Psoas muscle (tissue), 8 donors: Measurements from ENCODE around the gene NR5A1. TPM values are rescaled to one million over a fixed set of nuclear protein-coding genes. Genes with fewer than 3 reads are reported as not detected.

ENCODE experiments used
- ATAC-seq, 4 donors: fragments of 200-7000 bp; cut with Tn5 transposase; one replicate each; pipeline ENCODE4 v1.9.1; 2020; ENCODE audit warnings: moderate library complexity in 3 of 4, mild to moderate bottlenecking in 2 of 4
- DNase-seq, 2 donors: peaks; one replicate each; pipeline ENCODE4 v3.0.0-alpha.2; 2020
- H3K27ac ChIP-seq: fragments of 200-600 bp; one replicate; pipeline ENCODE4 v1.8.0; 2022
- H3K27me3 ChIP-seq, 3 donors: fragments of 200-600 bp in 1 of 3; one replicate each; pipeline versions ENCODE4 v1.6.1 to v1.8.0; 2013 to 2022; ENCODE audit warnings: low read length in 2 of 3, mild to moderate bottlenecking in 2 of 3, moderate library complexity in 1 of 3; ENCODE audit not compliant: insufficient read depth in 3 of 3
- H3K36me3 ChIP-seq, 2 donors: fragments of 200-600 bp in 1 of 2; one replicate each; pipeline versions ENCODE4 v1.6.1 to v1.8.0; 2013 to 2022; ENCODE audit warnings: low read depth in 1 of 2, mild to moderate bottlenecking in 1 of 2, moderate library complexity in 1 of 2; ENCODE audit not compliant: insufficient read depth in 1 of 2
- H3K4me1 ChIP-seq: fragments of 200-600 bp; one replicate; pipeline ENCODE4 v1.8.0; 2022
- H3K4me3 ChIP-seq: fragments of 200-600 bp; one replicate; pipeline ENCODE4 v1.8.0; 2022; ENCODE audit warnings: mild to moderate bottlenecking
- H3K9me3 ChIP-seq: fragments of 200-600 bp; one replicate; pipeline ENCODE4 v1.8.0; 2022
- WGBS, 3 donors: extraction: QIAGEN DNeasy Blood & Tissue Kit; methylation state at CpG; one replicate each; pipeline versions ENCODE4 v1.1.6 to v1.1.7; 2013; 5-methylcytosine and 5-hydroxymethylcytosine counted together
- intact Hi-C, 2 donors: fragments of 100-400 bp; cut with DNase I; formaldehyde crosslinking; loops; one replicate each; pipeline versions ENCODE4 v1.11.0 to v1.14.2; 2022
- polyA plus RNA-seq, 3 donors: library from polyadenylated mRNA; stranded (reverse); fragments of 200-250 nt; gene quantifications; one replicate each; pipeline ENCODE4 v1.2.3, GENCODE V29; 2013
- total RNA-seq, 4 donors: library from RNA; stranded (reverse); fragmentation: NEBNext Ultra II Directional in 2 of 4; extraction: Animal tissue kit (Norgen Biotek cat#: 25700) in 2 of 4; gene quantifications; one replicate each; pipeline versions ENCODE4 v1.2.1 to v1.2.4, GENCODE V29; 2021 to 2023
- TF ChIP-seq, protein P1 (sequence below): fragments of 200-600 bp; IDR thresholded peaks from one replicate; pipeline ENCODE4 v1.8.0; 2022; ENCODE audit warnings: antibody characterized with exemption
- donor health status: healthy with polysubstance abuse.
- donor health status: DM: no; HTN: no; CAD: no; lungs with moderate emphysema.
- donor health status: Bipolar disorder and iron deficiency.
- donor health status: healthy.
- donor health status: DM: yes; HTN: yes; CAD: no.
- donor health status: DM: no; HTN: no; CAD: no.
- donor health status: DM: no; HTN: no; CAD: no.
- donor health status: DM: yes; HTN: yes; CAD: no.

NR5A1 gene
- total and polyA plus RNA-seq, 7 donors: 0.01 to 0.75 (median 0.35) TPM; not detected in 3

DNA sequence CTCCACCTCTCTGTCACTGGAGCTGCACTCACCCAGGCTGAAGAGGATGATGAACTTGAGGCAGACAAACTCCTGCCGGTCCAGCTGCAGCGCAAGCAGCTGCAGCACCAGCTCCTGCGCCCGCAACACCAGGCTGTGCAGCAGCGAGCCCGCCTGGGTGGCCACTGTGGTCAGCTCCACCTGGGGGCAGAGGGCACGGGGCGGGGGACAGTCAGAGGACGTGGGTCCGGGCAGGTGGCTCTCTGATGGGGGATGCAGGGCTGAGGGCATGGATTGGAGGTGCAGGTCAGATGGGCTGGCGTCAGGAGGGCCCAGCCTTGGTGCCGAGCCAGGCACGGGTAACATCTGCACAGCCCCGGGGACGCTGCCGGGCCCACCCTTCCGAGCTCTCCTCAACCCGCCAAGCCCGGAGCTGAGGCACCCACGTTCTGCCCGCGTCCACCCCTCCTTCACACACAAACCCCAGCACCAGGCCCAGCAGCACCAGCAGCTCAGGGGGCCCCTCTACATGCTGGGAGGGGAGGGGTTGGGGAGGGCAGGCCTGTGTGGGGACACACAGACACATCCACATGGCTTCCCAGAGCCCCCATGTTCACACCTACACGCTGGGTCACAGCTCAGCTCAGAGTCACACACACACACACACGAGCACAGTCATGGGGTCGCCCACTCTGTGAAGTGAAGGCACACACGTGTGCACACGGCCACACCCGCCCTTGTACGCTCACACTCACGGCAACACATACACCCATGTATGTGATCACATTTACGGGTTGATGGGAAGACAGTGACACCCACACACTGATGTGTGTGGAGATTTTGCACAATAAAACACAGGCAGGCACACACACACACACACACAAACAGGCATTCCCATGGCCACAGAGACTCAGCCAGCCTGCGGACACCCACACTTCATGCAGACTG is 15.9 kb downstream of the NR5A1 start:
- WGBS, 3 donors: 82 to 88% (median 84%) methylated on average over 32 of the region's 32 CpGs

DNA sequence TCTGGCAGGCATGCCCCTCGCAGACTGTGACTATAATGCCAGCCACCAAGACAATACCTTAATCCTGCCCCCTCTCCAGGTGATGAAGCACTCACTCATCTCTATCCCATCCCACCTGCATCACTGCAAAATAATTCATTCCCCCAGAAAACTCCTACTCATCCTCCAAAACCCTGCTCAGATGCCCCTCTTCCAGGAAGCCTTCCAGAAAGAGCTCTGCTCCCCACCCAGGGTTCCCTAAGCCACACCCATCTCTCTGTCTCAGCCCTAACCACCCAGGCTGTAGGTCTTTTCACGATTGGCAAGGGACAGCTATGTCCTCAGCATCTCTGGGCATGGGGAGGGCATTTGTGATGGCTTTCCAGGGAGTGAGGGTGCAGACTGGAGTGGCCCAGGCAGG is 17.2 kb downstream of the NR5A1 start:
- no peak for DNase-seq
- no peak for ATAC-seq

More for the DNA sequence above, 15.9 kb downstream of the NR5A1 start:
- TF ChIP-seq, protein P1, sequence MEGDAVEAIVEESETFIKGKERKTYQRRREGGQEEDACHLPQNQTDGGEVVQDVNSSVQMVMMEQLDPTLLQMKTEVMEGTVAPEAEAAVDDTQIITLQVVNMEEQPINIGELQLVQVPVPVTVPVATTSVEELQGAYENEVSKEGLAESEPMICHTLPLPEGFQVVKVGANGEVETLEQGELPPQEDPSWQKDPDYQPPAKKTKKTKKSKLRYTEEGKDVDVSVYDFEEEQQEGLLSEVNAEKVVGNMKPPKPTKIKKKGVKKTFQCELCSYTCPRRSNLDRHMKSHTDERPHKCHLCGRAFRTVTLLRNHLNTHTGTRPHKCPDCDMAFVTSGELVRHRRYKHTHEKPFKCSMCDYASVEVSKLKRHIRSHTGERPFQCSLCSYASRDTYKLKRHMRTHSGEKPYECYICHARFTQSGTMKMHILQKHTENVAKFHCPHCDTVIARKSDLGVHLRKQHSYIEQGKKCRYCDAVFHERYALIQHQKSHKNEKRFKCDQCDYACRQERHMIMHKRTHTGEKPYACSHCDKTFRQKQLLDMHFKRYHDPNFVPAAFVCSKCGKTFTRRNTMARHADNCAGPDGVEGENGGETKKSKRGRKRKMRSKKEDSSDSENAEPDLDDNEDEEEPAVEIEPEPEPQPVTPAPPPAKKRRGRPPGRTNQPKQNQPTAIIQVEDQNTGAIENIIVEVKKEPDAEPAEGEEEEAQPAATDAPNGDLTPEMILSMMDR: no peak
- no peak for ATAC-seq
- H3K36me3 ChIP-seq: no peaks in the 10 kb centered on the region
- DNase-seq: no peak
- H3K9me3 ChIP-seq: no peaks in the 10 kb centered on the region
- no peak overlapping the region for H3K4me3 ChIP-seq
- intact Hi-C loops: no loop called here
- peaks cover 0 to 30% (median 5%) of the 10 kb centered on the region in 3 donors for H3K27me3 ChIP-seq
- H3K4me1 ChIP-seq: no peaks in the 10 kb centered on the region
- H3K27ac ChIP-seq: no peak overlapping the region

DNA sequence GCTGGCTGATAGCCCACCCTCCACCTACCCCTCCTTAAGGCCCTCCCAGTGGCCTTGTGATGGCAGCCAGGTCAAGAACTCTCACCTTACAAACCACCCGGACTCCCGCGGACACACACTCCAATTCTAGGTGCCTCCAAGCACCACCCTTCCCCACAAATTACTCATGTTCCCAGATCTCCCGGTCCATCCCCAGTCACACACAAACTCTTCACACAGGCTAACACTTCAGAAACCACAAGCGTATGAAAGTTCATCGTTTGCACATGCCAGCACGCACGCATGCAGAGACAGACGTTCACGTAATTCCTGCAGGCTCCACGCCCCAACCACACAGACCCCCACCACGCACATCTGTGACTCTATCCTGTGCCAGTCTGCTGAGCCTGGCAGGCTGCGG is 18.0 kb downstream of the NR5A1 start:
- Histone ChIP-seq H3K27me3 (peaks cover 0 to 42% (median 8%) of the 10 kb centered on the region in 3 donors), H3K36me3 (no peaks in the 10 kb centered on the region), H3K27ac (no peak overlapping the region), H3K4me1 (no peaks in the 10 kb centered on the region), H3K4me3 (no peak overlapping the region), H3K9me3 (no peaks in the 10 kb centered on the region)
- intact Hi-C loops: no loop called here
- 56 to 59% (median 58%) methylated on average over 13 of the region's 13 CpGs for WGBS, 3 donors
- TF ChIP-seq, protein P1: no peak
- ATAC-seq: no peak
- no peak for DNase-seq

More for the DNA sequence above, 17.2 kb downstream of the NR5A1 start:
- Histone ChIP-seq H3K27me3 (peaks cover 0 to 41% (median 7%) of the 10 kb centered on the region in 3 donors), H3K36me3 (no peaks in the 10 kb centered on the region), H3K27ac (no peak overlapping the region), H3K4me3 (no peak overlapping the region), H3K4me1 (no peaks in the 10 kb centered on the region), H3K9me3 (no peaks in the 10 kb centered on the region)
- TF ChIP-seq, protein P1: no peak
- intact Hi-C loops: no loop called here
- WGBS, 3 donors: 79 to 89% (median 85%) methylated on average over 2 of the region's 2 CpGs

DNA sequence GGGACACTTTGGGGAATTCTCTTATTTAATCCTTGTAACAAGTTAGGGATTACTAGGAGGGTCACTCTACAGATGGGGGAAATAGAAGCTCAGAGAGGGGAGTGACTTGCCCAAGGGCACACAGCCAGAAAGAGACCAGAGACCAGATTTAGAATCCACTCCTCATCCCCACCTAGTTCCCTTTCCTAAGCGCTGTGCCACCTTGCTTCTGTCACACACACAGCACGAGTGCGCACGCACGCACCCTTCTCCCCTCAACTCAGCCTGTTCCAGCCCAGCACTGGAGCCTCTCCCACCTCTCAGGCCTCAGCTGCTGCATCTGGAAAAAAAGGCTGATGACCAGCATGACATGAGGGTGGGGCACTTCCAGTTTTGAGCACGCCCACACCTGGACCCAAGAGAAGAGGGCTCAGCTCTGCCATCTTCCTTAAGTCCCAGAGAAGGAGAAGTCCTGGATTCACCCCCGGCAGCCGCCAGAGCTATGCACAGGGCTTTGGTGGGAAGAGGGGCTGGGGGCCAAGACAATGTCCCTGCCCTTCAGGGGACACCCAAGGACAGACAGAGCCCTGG is 18.5 kb downstream of the NR5A1 start:
- Histone ChIP-seq H3K27me3 (peaks cover 0 to 42% (median 11%) of the 10 kb centered on the region in 3 donors), H3K4me1 (no peaks in the 10 kb centered on the region), H3K4me3 (no peak overlapping the region), H3K9me3 (no peaks in the 10 kb centered on the region), H3K36me3 (no peaks in the 10 kb centered on the region), H3K27ac (no peak overlapping the region)
- no peak for ATAC-seq
- intact Hi-C loops: no loop called here
- TF ChIP-seq, protein P1: no peak
- no peak for DNase-seq
- 88 to 93% (median 91%) methylated on average over 8 of the region's 8 CpGs for WGBS, 3 donors
